SK-N-SH (cell line): Measurements from ENCODE around the gene CTNNA3. TPM values are rescaled to one million over a fixed set of nuclear protein-coding genes. Genes with fewer than 3 reads are reported as not detected.
"Not testable (repeated sequence)": the region's sequence is repeated elsewhere in the genome, so short reads cannot be mapped to it uniquely, and the experiment has no call there.

Experiments
- CTCF ChIA-PET: fragments of 300-600, 350-600 bp; formaldehyde crosslinking; extraction: SDS; loops from one replicate; lab custom pipeline; 2021; lab: Yijun Ruan, JAX
- POLR2A ChIA-PET: fragments of 350-600 bp; sonication (Branson Sonifier 250); formaldehyde crosslinking; extraction: SDS; loops from one replicate; lab custom pipeline; 2020; ENCODE audit warnings: antibody characterized with exemption, inconsistent platforms; lab: Yijun Ruan, JAX
- DNase-seq: peaks from one replicate; pipeline ENCODE4 v3.0.0; 2012
- H2AFZ ChIP-seq: fragments of 200-600 bp; sonication (generic); 2 replicates; pipeline ENCODE4 v1.8.1; 2016; ENCODE audit warnings: antibody characterized with exemption, mild to moderate bottlenecking, low read depth
- H3F3A ChIP-seq: fragments of 200-600 bp; sonication (generic); replicated peaks from 2 replicates; pipeline ENCODE3; 2016; ENCODE audit warnings: antibody characterized with exemption, mild to moderate bottlenecking; ENCODE audit not compliant: insufficient read depth
- H3K27ac ChIP-seq, 2 experiments: fragments of 200-500 bp in 1 of 2; fragments of 200-600 bp in 1 of 2; sonication (Bioruptor generic) in 1 of 2; sonication (generic), shearing (Covaris generic) in 1 of 2; 2 replicates each; pipeline versions ENCODE4 v1.5.1 to v1.6.1; 2014 to 2016; ENCODE audit warnings: low read depth in 2 of 2, inconsistent platforms in 1 of 2, low read length in 1 of 2, mild to moderate bottlenecking in 1 of 2, mixed read lengths in 1 of 2
- H3K27me3 ChIP-seq: fragments of 200-600 bp; sonication (generic), shearing (Covaris generic); 2 replicates; pipeline ENCODE4 v1.6.1; 2016; ENCODE audit warnings: mixed run types; ENCODE audit not compliant: insufficient read depth
- H3K36me3 ChIP-seq, 2 experiments: fragments of 200-500 bp in 1 of 2; fragments of 200-600 bp in 1 of 2; sonication (Bioruptor generic) in 1 of 2; sonication (generic) in 1 of 2; replicated peaks in 1 of 2; 2 replicates each; pipeline versions ENCODE3 to v1.5.1; 2014 to 2016; ENCODE audit warnings: low read length in 1 of 2, mild to moderate bottlenecking in 1 of 2; ENCODE audit not compliant: insufficient read depth in 2 of 2, control insufficient read depth in 1 of 2
- H3K4me1 ChIP-seq, 2 experiments: fragments of 200-500 bp in 1 of 2; fragments of 200-600 bp in 1 of 2; sonication (Bioruptor generic) in 1 of 2; sonication (generic), shearing (Covaris generic) in 1 of 2; 2 replicates each; pipeline versions ENCODE4 v1.5.1 to v1.6.1; 2014 to 2016; ENCODE audit warnings: low read depth in 1 of 2, low read length in 1 of 2, mixed run types in 1 of 2; ENCODE audit not compliant: insufficient read depth in 2 of 2, control insufficient read depth in 1 of 2
- H3K4me2 ChIP-seq: fragments of 200-600 bp; sonication (generic), shearing (Covaris generic); 2 replicates; pipeline ENCODE4 v1.6.1; 2017; ENCODE audit warnings: mixed run types
- H3K4me3 ChIP-seq, 2 experiments: fragments of 200-500 bp in 1 of 2; fragments of 200-600 bp in 1 of 2; sonication (Bioruptor generic) in 1 of 2; sonication (generic), shearing (Covaris generic) in 1 of 2; 2 replicates each; pipeline versions ENCODE4 v1.5.1 to v1.8.1; 2014 to 2016; ENCODE audit warnings: low read depth in 2 of 2, inconsistent platforms in 1 of 2, low read length in 1 of 2, mild to moderate bottlenecking in 1 of 2, mixed read lengths in 1 of 2, moderate library complexity in 1 of 2
- H3K79me2 ChIP-seq: fragments of 200-600 bp; sonication (generic); 2 replicates; pipeline ENCODE4 v1.8.1; 2017; ENCODE audit warnings: mild to moderate bottlenecking; ENCODE audit not compliant: insufficient read depth
- H3K9ac ChIP-seq: fragments of 200-600 bp; sonication (generic); 2 replicates; pipeline ENCODE4 v1.6.1; 2017; ENCODE audit warnings: mixed run types
- H3K9me2 ChIP-seq: fragments of 200-600 bp; sonication (generic); 2 replicates; pipeline ENCODE4 v1.6.1; 2017; ENCODE audit warnings: mixed run types
- H3K9me3 ChIP-seq: fragments of 200-600 bp; sonication (generic); 2 replicates; pipeline ENCODE4 v1.6.1; 2017; ENCODE audit warnings: mixed run types, mild to moderate bottlenecking, moderate library complexity
- H4K20me1 ChIP-seq: fragments of 200-600 bp; sonication (generic); 2 replicates; pipeline ENCODE4 v1.6.1; 2017; ENCODE audit warnings: mild to moderate bottlenecking, mixed run types; ENCODE audit not compliant: insufficient read depth
- FOSL2 ChIP-seq: IDR thresholded peaks from 2 replicates; pipeline ENCODE4 v1.4.0; 2012; ENCODE audit warnings: low read depth, mild to moderate bottlenecking, moderate library complexity, borderline replicate concordance
- GABPA ChIP-seq: IDR thresholded peaks from 2 replicates; pipeline ENCODE4 v1.4.0; 2012; ENCODE audit warnings: low read depth, mild to moderate bottlenecking
- RAD21 ChIP-seq: IDR thresholded peaks from 2 replicates; pipeline ENCODE4 v1.6.1; 2012; ENCODE audit warnings: mild to moderate bottlenecking, low read length
- SMC3 ChIP-seq: IDR thresholded peaks from 2 replicates; pipeline ENCODE4 v1.6.1; 2012; ENCODE audit warnings: low read depth, low read length, improper control_type of control experiment
- TEAD4 ChIP-seq: IDR thresholded peaks from 2 replicates; pipeline ENCODE4 v1.4.0; 2012; ENCODE audit warnings: mild to moderate bottlenecking, borderline replicate concordance; ENCODE audit not compliant: insufficient read depth
- WGBS: methylation state at CpG from one replicate; pipeline ENCODE4 v1.1.6; 2017; ENCODE audit warnings: low lambda C conversion rate; 5-methylcytosine and 5-hydroxymethylcytosine counted together
- polyA plus RNA-seq, 3 experiments: library from polyadenylated mRNA; depleted of rRNA; stranded (reverse); fragments of >200 nt; gene quantifications; 2 replicates each; pipeline ENCODE4 v1.2.3, GENCODE V29; 2012
- TF ChIP-seq, protein P1 (sequence below): IDR thresholded peaks from 2 replicates; pipeline ENCODE4 v1.6.1; 2012; ENCODE audit warnings: mild to moderate bottlenecking, low read depth, low read length, moderate library complexity

Gene CTNNA3
- polyA plus RNA-seq, 1 of the 3 experiments (the other 2 are of a cell fraction): not detected

DNA sequence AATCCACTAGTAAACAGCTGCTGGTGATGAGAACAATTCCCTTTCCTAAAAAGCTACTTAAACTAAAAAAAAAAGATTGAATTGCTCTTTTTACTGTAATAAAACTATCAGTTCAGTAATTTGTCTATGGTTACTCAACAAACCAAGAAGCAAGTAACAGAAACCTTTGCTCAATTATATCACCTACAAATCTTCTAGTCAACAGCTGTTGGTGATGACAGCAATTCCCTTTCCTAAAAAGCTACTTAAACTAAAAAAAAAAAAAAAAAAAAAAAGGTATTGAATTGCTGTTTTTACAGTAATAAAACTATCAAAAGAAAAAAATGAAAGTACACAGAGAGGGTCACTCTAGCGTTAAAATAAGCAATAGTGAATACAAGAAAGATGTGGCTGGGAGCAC lies 158.1 kb downstream of the CTNNA3 start (continued):
- TF ChIP-seq, protein P1, sequence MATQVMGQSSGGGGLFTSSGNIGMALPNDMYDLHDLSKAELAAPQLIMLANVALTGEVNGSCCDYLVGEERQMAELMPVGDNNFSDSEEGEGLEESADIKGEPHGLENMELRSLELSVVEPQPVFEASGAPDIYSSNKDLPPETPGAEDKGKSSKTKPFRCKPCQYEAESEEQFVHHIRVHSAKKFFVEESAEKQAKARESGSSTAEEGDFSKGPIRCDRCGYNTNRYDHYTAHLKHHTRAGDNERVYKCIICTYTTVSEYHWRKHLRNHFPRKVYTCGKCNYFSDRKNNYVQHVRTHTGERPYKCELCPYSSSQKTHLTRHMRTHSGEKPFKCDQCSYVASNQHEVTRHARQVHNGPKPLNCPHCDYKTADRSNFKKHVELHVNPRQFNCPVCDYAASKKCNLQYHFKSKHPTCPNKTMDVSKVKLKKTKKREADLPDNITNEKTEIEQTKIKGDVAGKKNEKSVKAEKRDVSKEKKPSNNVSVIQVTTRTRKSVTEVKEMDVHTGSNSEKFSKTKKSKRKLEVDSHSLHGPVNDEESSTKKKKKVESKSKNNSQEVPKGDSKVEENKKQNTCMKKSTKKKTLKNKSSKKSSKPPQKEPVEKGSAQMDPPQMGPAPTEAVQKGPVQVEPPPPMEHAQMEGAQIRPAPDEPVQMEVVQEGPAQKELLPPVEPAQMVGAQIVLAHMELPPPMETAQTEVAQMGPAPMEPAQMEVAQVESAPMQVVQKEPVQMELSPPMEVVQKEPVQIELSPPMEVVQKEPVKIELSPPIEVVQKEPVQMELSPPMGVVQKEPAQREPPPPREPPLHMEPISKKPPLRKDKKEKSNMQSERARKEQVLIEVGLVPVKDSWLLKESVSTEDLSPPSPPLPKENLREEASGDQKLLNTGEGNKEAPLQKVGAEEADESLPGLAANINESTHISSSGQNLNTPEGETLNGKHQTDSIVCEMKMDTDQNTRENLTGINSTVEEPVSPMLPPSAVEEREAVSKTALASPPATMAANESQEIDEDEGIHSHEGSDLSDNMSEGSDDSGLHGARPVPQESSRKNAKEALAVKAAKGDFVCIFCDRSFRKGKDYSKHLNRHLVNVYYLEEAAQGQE: no peak
- TF ChIP-seq TEAD4: no peak

DNA sequence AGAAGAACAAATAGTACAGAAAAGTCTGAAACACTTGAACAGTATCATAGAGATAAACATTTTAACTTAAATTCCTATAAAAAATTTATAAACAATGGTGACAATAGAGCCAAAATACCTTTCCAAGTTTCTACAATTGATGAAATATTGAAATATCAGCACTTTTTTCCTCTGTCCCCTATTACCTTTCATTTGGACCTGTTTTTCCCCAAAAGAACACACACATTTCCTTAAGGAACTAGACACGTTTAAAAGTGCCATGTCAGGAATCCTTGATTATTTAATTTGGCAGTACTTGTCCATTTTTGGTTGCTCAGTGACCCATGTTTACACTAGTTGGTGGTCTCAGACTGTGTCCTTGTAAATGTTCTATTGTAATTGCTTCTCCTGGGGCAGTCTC lies 162.6 kb downstream of the CTNNA3 start:
- TF ChIP-seq RAD21: no peak
- no peak for TF ChIP-seq GABPA
- TF ChIP-seq FOSL2: no peak
- TF ChIP-seq, protein P1: no peak
- TF ChIP-seq TEAD4: no peak
- no peak for TF ChIP-seq SMC3
- no peak overlapping the region for H2AFZ ChIP-seq
- no peak overlapping the region for H3K4me3 ChIP-seq
- ChIA-PET POLR2A (no interaction called here), CTCF (no interaction called here)
- DNase-seq: no peak
- H3F3A ChIP-seq: no peaks in the 10 kb centered on the region
- H3K9me3 ChIP-seq: no peaks in the 10 kb centered on the region
- 0% methylated on average over 1 of the region's 1 CpG for WGBS
- no peaks in the 10 kb centered on the region; the same call in 1 of the 2 replicates for H3K27me3 ChIP-seq
- 0 out of 2 replicates have a peak, but pooled peaks cover 3% of the 10 kb centered on the region for H3K9me2 ChIP-seq
- H4K20me1 ChIP-seq: no peaks in the 10 kb centered on the region
- H3K9ac ChIP-seq: no peak overlapping the region
- no peaks in the 10 kb centered on the region for H3K79me2 ChIP-seq
- no peaks in the 10 kb centered on the region for H3K36me3 ChIP-seq
- H3K27ac ChIP-seq: no peak overlapping the region
- no peak overlapping the region for H3K4me2 ChIP-seq
- H3K4me1 ChIP-seq: no peaks in the 10 kb centered on the region

DNA sequence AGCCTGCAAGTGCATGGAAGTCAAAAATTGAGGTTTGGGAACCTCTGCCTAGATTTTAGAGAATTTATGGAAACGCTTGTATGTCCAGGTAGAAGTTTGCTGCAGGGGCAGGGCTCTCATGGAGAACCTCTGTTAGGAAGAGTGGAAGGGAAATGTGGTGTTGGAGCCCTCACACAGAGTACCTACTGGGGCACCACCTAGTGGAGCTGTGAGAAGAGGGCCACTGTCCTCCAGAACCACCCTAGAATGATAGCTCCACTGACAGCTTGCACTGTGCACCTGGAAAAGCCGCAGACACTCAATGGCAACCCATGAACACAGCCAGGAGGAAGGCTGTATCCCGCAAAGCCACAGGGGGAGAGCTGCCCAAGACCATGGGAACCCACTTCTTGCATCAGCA lies 165.0 kb downstream of the CTNNA3 start:
- H3K4me1 ChIP-seq, H3F3A ChIP-seq, POLR2A ChIA-PET, H3K27me3 ChIP-seq, H3K27ac ChIP-seq, H3K9me2 ChIP-seq, H3K9me3 ChIP-seq, H3K4me3 ChIP-seq, H2AFZ ChIP-seq, DNase-seq, H4K20me1 ChIP-seq, H3K9ac ChIP-seq, H3K79me2 ChIP-seq, H3K4me2 ChIP-seq, H3K36me3 ChIP-seq: not testable (repeated sequence)
- CTCF ChIA-PET: interaction anchor here (1.0 to 2.0 kb wide), 2 partner anchors 10 to 25 kb away, joined by 3 to 7 read pairs; no protein-coding TSS in a partner anchor
- WGBS: 14% methylated on average over 1 of the region's 3 CpGs
